OCI-LY7 (cell line): ENCODE measurements around the gene CEP120. TPM values are rescaled to one million over a fixed set of nuclear protein-coding genes. Genes with fewer than 3 reads are reported as not detected.

Source experiments
- BruUV-seq: library from RNA; stranded (reverse); fragments of 400-500 nt; replicated peaks from 2 replicates; lab custom pipeline; 2021; lab: Mats Ljungman, UMichigan
- CTCF ChIA-PET: fragments of 300-600 bp; sonication (Branson Sonifier 250); formaldehyde crosslinking; loops from one replicate; lab custom pipeline; 2022; ENCODE audit warnings: antibody characterized with exemption; ENCODE audit not compliant: unreplicated experiment; lab: Charles Lee
- POLR2A ChIA-PET: fragments of 300-600 bp; sonication (Branson Sonifier 250); formaldehyde crosslinking; loops from one replicate; lab custom pipeline; 2022; ENCODE audit warnings: antibody characterized with exemption; lab: Charles Lee
- DNase-seq: peaks from one replicate; pipeline ENCODE4 v3.0.0-alpha.2; 2015; ENCODE audit warnings: low spot score
- H2AFZ ChIP-seq: fragments of 200-600 bp; sonication (generic), shearing (Covaris generic); 2 replicates; pipeline ENCODE4 v1.6.1; 2014; ENCODE audit warnings: mild to moderate bottlenecking, antibody characterized with exemption, low read length, moderate library complexity
- H3K27ac ChIP-seq: fragments of 200-600 bp; sonication (generic); 2 replicates; pipeline ENCODE4 v1.5.1; 2014; ENCODE audit warnings: mixed run types, low read depth, mild to moderate bottlenecking, moderate library complexity, low read length, inconsistent platforms; ENCODE audit not compliant: poor library complexity, severe bottlenecking
- H3K36me3 ChIP-seq: fragments of 200-600 bp; sonication (generic); 2 replicates; pipeline ENCODE4 v1.6.1; 2014; ENCODE audit warnings: mild to moderate bottlenecking, antibody characterized with exemption, low read length, moderate library complexity, mixed read lengths; ENCODE audit not compliant: insufficient read depth
- H3K4me1 ChIP-seq: fragments of 200-600 bp; sonication (generic); 2 replicates; pipeline ENCODE4 v1.5.1; 2014; ENCODE audit warnings: mild to moderate bottlenecking, low read length; ENCODE audit not compliant: insufficient read depth, poor library complexity, severe bottlenecking
- H3K4me2 ChIP-seq: fragments of 200-600 bp; sonication (generic); 2 replicates; pipeline ENCODE4 v1.6.1; 2014; ENCODE audit warnings: mild to moderate bottlenecking, low read length
- H3K4me3 ChIP-seq: fragments of 200-600 bp; sonication (generic); 2 replicates; pipeline ENCODE4 v1.5.1; 2014; ENCODE audit warnings: mild to moderate bottlenecking, low read depth, low read length; ENCODE audit not compliant: poor library complexity, severe bottlenecking
- H3K79me2 ChIP-seq: fragments of 200-600 bp; sonication (generic); 2 replicates; pipeline ENCODE4 v1.6.1; 2016; ENCODE audit warnings: low read depth, mild to moderate bottlenecking, low read length, moderate library complexity, mixed read lengths; ENCODE audit not compliant: insufficient read depth
- H3K9me2 ChIP-seq: fragments of 200-600 bp; sonication (generic); 2 replicates; pipeline ENCODE4 v1.6.1; 2016; ENCODE audit warnings: mild to moderate bottlenecking, low read length, mixed read lengths; ENCODE audit not compliant: insufficient read depth
- H3K9me3 ChIP-seq: fragments of 200-600 bp; sonication (generic); 2 replicates; pipeline ENCODE4 v1.6.1; 2014; ENCODE audit warnings: mild to moderate bottlenecking, mixed run types, low read length, mixed read lengths
- H4K20me1 ChIP-seq: fragments of 200-600 bp; sonication (generic); 2 replicates; pipeline ENCODE4 v1.6.1; 2014; ENCODE audit warnings: mild to moderate bottlenecking, antibody characterized with exemption, low read length, moderate library complexity, mixed read lengths; ENCODE audit not compliant: insufficient read depth
- CTCF ChIP-seq: fragments of 200-600 bp; sonication (generic); conservative IDR thresholded peaks from 2 replicates; pipeline ENCODE4 v1.5.1; 2014; ENCODE audit warnings: mild to moderate bottlenecking, antibody characterized with exemption, low read length, moderate library complexity, mixed read lengths
- EZH2phosphoT487 ChIP-seq: fragments of 200-600 bp; sonication (generic); IDR thresholded peaks from 2 replicates; pipeline ENCODE4 v1.6.1; 2018; ENCODE audit warnings: low read depth, borderline replicate concordance, mild to moderate bottlenecking, mixed run types, antibody characterized with exemption, low read length, moderate library complexity, mixed read lengths
- intact Hi-C: fragments of 100-400 bp; cut with micrococcal nuclease; formaldehyde crosslinking; loops from one replicate; pipeline ENCODE4 v1.10.0; 2022; ENCODE audit not compliant: unreplicated experiment
- total RNA-seq, 2 experiments: library from RNA; depleted of rRNA in 1 of 2; stranded (reverse); fragments of >200 nt in 1 of 2; shearing (Covaris generic) in 1 of 2; gene quantifications; 2 replicates each; pipeline ENCODE4 v1.2.3, GENCODE V29; 2014 to 2022

The CEP120 gene
- total RNA-seq, 2 experiments from 2014 or later: 18.0 to 23.8 TPM

- Histone ChIP-seq H3K9me3 (no peaks in the 10 kb centered on the region), H3K9me2 (no peaks in the 10 kb centered on the region), H4K20me1 (no peaks in the 10 kb centered on the region), H3K4me3 (no peak overlapping the region), H2AFZ (no peak overlapping the region), H3K4me2 (no peak overlapping the region), H3K79me2 (no peaks in the 10 kb centered on the region), H3K36me3 (no peaks in the 10 kb centered on the region), H3K4me1 (no peaks in the 10 kb centered on the region), H3K27ac (no peak overlapping the region)
- POLR2A ChIA-PET: interaction anchor here (0.7 kb wide), 1 partner anchor 16 kb away, joined by 3 read pairs; no protein-coding TSS in a partner anchor
- CTCF ChIA-PET: no interaction called here
- DNase-seq: no peak
- no TSS peak for BruUV-seq
- TF ChIP-seq EZH2phosphoT487 (no peak), CTCF (no peak)
- intact Hi-C loops: no loop called here
Observed at GRCh38 chr5:123436201-123436600, 13.0 kb upstream of the CEP120 start.

GRCh38 chr5:123434796-123435195 is 11.6 kb upstream of the CEP120 start:
- ChIA-PET POLR2A (interaction anchor here (0.6 to 0.8 kb wide), 3 partner anchors 11 to 1684 kb away, joined by 3 to 4 read pairs (median 3); no protein-coding TSS in a partner anchor), CTCF (no interaction called here)
- BruUV-seq: no TSS peak

More at GRCh38 chr5:123434796-123435195, 11.6 kb upstream of the CEP120 start:
- DNase-seq: no peak
- intact Hi-C loops: no loop called here
- H2AFZ ChIP-seq: no peak overlapping the region
- no peaks in the 10 kb centered on the region for H3K9me2 ChIP-seq
- no peak overlapping the region for H3K4me2 ChIP-seq
- no peak for TF ChIP-seq EZH2phosphoT487
- no peak for TF ChIP-seq CTCF
- no peaks in the 10 kb centered on the region for H3K9me3 ChIP-seq
- no peak overlapping the region for H3K27ac ChIP-seq
- H4K20me1 ChIP-seq: no peaks in the 10 kb centered on the region
- H3K4me1 ChIP-seq: no peaks in the 10 kb centered on the region
- H3K36me3 ChIP-seq: no peaks in the 10 kb centered on the region
- H3K4me3 ChIP-seq: no peak overlapping the region
- no peaks in the 10 kb centered on the region for H3K79me2 ChIP-seq
